CD4-positive, alpha-beta T cell treated with Interleukin-17A for 4 hours (primary cell): ENCODE data around the gene LDLRAD4.
A peak's percentile ranks its signal among the peaks of the same experiment; 100 is the strongest.

Experiments
- DNase-seq: peaks from one replicate; pipeline ENCODE4 v3.0.0-alpha.2; 2020; ENCODE audit warnings: mixed read lengths

The LDLRAD4 gene

GRCh38 chr18:13376298-13376840 is 157.8 kb downstream of the LDLRAD4 start:
- peak; percentile 79 for DNase-seq

- peak; percentile 87 for DNase-seq
These were observed 158.3 kb downstream of the LDLRAD4 start for GRCh38 chr18:13376841-13377351.

- peak; percentile 43 for DNase-seq
These were observed 158.9 kb downstream of the LDLRAD4 start for GRCh38 chr18:13377496-13377895.

- peak; percentile 65 for DNase-seq
These were observed 159.6 kb downstream of the LDLRAD4 start for GRCh38 chr18:13378150-13378549.

GRCh38 chr18:13379062-13379865 is 160.7 kb downstream of the LDLRAD4 start:
- DNase-seq, result no peak

GRCh38 chr18:13379930-13380690 is 161.6 kb downstream of the LDLRAD4 start:
- no peak for DNase-seq

GRCh38 chr18:13380691-13381070 is 162.1 kb downstream of the LDLRAD4 start:
- DNase-seq, result no peak

GRCh38 chr18:13381331-13381730 is 162.8 kb downstream of the LDLRAD4 start:
- DNase-seq, result no peak

GRCh38 chr18:13381944-13382365 is 163.4 kb downstream of the LDLRAD4 start:
- peak; percentile 57 for DNase-seq

- peak; percentile 42 for DNase-seq
These were observed 163.9 kb downstream of the LDLRAD4 start for GRCh38 chr18:13382366-13382953.

GRCh38 chr18:13382954-13383827 is 164.6 kb downstream of the LDLRAD4 start:
- DNase-seq, result peak; percentile 29

- no peak for DNase-seq
These were observed 168.6 kb downstream of the LDLRAD4 start for GRCh38 chr18:13386891-13387801.

- DNase-seq, result no peak
These were observed 169.4 kb downstream of the LDLRAD4 start for GRCh38 chr18:13387855-13388548.

- no peak for DNase-seq
These were observed 170.3 kb downstream of the LDLRAD4 start for GRCh38 chr18:13388586-13389490.

GRCh38 chr18:13389491-13390131 is 171.1 kb downstream of the LDLRAD4 start:
- DNase-seq, result no peak

- no peak for DNase-seq
These were observed 171.6 kb downstream of the LDLRAD4 start for GRCh38 chr18:13390196-13390595.

GRCh38 chr18:13390711-13391110 is 172.2 kb downstream of the LDLRAD4 start:
- DNase-seq, result no peak

- DNase-seq, result peak; percentile 53
These were observed 173.6 kb downstream of the LDLRAD4 start for GRCh38 chr18:13392029-13392750.
